NAMALWA (cell line): Measurements from ENCODE around the gene SWT1.
A peak's percentile ranks its signal among the peaks of the same experiment; 100 is the strongest.
"Not testable (repeated sequence)": the region's sequence is repeated elsewhere in the genome, so short reads cannot be mapped to it uniquely, and the experiment has no call there.

ENCODE experiments used
- DNase-seq: peaks from one replicate; pipeline ENCODE4 v3.0.0-alpha.2; 2015; ENCODE audit warnings: low spot score

The SWT1 gene

GRCh38 chr1:185319139-185319475, 162.1 kb downstream of the SWT1 start:
- DNase-seq: no peak

- DNase-seq: not testable (repeated sequence)
These were observed 164.1 kb downstream of the SWT1 start for GRCh38 chr1:185321104-185321503.

- DNase-seq: not testable (repeated sequence)
These were observed 164.8 kb downstream of the SWT1 start for GRCh38 chr1:185321653-185322221.

- no peak for DNase-seq
These were observed 165.7 kb downstream of the SWT1 start for GRCh38 chr1:185322636-185323035.

- DNase-seq: no peak
These were observed 167.2 kb downstream of the SWT1 start for GRCh38 chr1:185324118-185324517.

- DNase-seq: no peak
These were observed 168.4 kb downstream of the SWT1 start for GRCh38 chr1:185325413-185325812.

- no peak for DNase-seq
These were observed 171.3 kb downstream of the SWT1 start for GRCh38 chr1:185328255-185328654.

GRCh38 chr1:185334182-185334581, 177.2 kb downstream of the SWT1 start:
- DNase-seq: no peak

GRCh38 chr1:185337246-185337645, 180.3 kb downstream of the SWT1 start:
- DNase-seq: no peak

GRCh38 chr1:185338719-185339622, 182.0 kb downstream of the SWT1 start:
- DNase-seq: peak; percentile 68

GRCh38 chr1:185341196-185341781, 184.3 kb downstream of the SWT1 start:
- no peak for DNase-seq
